Mesothelial cell of epicardium (in vitro differentiated cells): ENCODE data around the gene HES2. TPM values are rescaled to one million over a fixed set of nuclear protein-coding genes. Genes with fewer than 3 reads are reported as not detected.
A peak's percentile ranks its signal among the peaks of the same experiment; 100 is the strongest.

Experiments used
- DNase-seq, 2 experiments: peaks; one replicate each; pipeline ENCODE4 v3.0.0; 2021; ENCODE audit warnings: low spot score in 2 of 2; ENCODE audit not compliant: unreplicated experiment in 2 of 2
- H3K27ac Mint-ChIP-seq: 2 replicates; pipeline ENCODE4 v1.8.0; 2021; ENCODE audit warnings: mixed read lengths
- H3K27me3 Mint-ChIP-seq: 2 replicates; pipeline ENCODE4 v1.8.0; 2021; ENCODE audit warnings: low read depth, mixed read lengths
- H3K36me3 Mint-ChIP-seq: 2 replicates; pipeline ENCODE4 v1.8.0; 2021; ENCODE audit warnings: mixed read lengths
- H3K4me1 Mint-ChIP-seq: 2 replicates; pipeline ENCODE4 v1.8.0; 2021; ENCODE audit warnings: mixed read lengths
- H3K4me3 Mint-ChIP-seq: 2 replicates; pipeline ENCODE4 v1.8.0; 2021; ENCODE audit warnings: mild to moderate bottlenecking, moderate library complexity, mixed read lengths
- H3K9me3 Mint-ChIP-seq: 2 replicates; pipeline ENCODE4 v1.8.0; 2021; ENCODE audit warnings: mixed read lengths
- CTCF ChIP-seq: fragments of 200-600 bp; sonication (generic); IDR thresholded peaks from one replicate; pipeline ENCODE4 v1.5.0; 2021; ENCODE audit warnings: antibody characterized with exemption; ENCODE audit not compliant: unreplicated experiment
- total RNA-seq: library from RNA; stranded (reverse); gene quantifications from 3 replicates; pipeline ENCODE4 v1.2.1, GENCODE V29; 2021

HES2 gene
- total RNA-seq = 0.90 to 1.1 TPM (median 0.98 TPM) in 3 replicates

- H3K27me3 Mint-ChIP-seq = peaks cover 90% of the 10 kb centered on the region
- peaks cover 13% of the 10 kb centered on the region for H3K4me1 Mint-ChIP-seq
- no peak for TF ChIP-seq CTCF
- H3K9me3 Mint-ChIP-seq = no peaks in the 10 kb centered on the region
- H3K36me3 Mint-ChIP-seq = no peaks in the 10 kb centered on the region
- no peak for DNase-seq
- no peak within 1 kb of the TSS for H3K27ac Mint-ChIP-seq
- H3K4me3 Mint-ChIP-seq = peak within 1 kb of the TSS; percentile 26
Observed at GRCh38 chr1:6419804-6420453, at the start of gene HES2. HES2 (minus strand) TSS chr1:6419919; CDS start chr1:6419820, 99 bp downstream.

- no peak for TF ChIP-seq CTCF
- H3K9me3 Mint-ChIP-seq = no peaks in the 10 kb centered on the region
- H3K4me1 Mint-ChIP-seq = no peaks in the 10 kb centered on the region
- DNase-seq = no peak
- no peak overlapping the region for H3K27ac Mint-ChIP-seq
- no peak overlapping the region for H3K4me3 Mint-ChIP-seq
- peaks cover 15% of the 10 kb centered on the region for H3K36me3 Mint-ChIP-seq
- peaks cover 4% of the 10 kb centered on the region for H3K27me3 Mint-ChIP-seq
Observed at GRCh38 chr1:6468729-6469461, 49.2 kb upstream of the HES2 start.

GRCh38 chr1:6467744-6468688 is 48.3 kb upstream of the HES2 start:
- TF ChIP-seq CTCF = no peak
- no peaks in the 10 kb centered on the region for H3K4me1 Mint-ChIP-seq
- peaks cover 4% of the 10 kb centered on the region for H3K27me3 Mint-ChIP-seq
- no peaks in the 10 kb centered on the region for H3K9me3 Mint-ChIP-seq
- H3K36me3 Mint-ChIP-seq = peaks cover 17% of the 10 kb centered on the region
- no peak overlapping the region for H3K4me3 Mint-ChIP-seq
- DNase-seq = no peak
- no peak overlapping the region for H3K27ac Mint-ChIP-seq

- no peak for TF ChIP-seq CTCF
- no peak overlapping the region for H3K27ac Mint-ChIP-seq
- no peaks in the 10 kb centered on the region for H3K4me1 Mint-ChIP-seq
- H3K27me3 Mint-ChIP-seq = peaks cover 4% of the 10 kb centered on the region
- H3K4me3 Mint-ChIP-seq = no peak overlapping the region
- H3K9me3 Mint-ChIP-seq = no peaks in the 10 kb centered on the region
- H3K36me3 Mint-ChIP-seq = peaks cover 23% of the 10 kb centered on the region
- no peak for DNase-seq
Observed at GRCh38 chr1:6467224-6467623, 47.5 kb upstream of the HES2 start.

GRCh38 chr1:6466751-6467150 is 47.0 kb upstream of the HES2 start:
- peaks cover 4% of the 10 kb centered on the region for H3K27me3 Mint-ChIP-seq
- no peak for TF ChIP-seq CTCF
- H3K9me3 Mint-ChIP-seq = no peaks in the 10 kb centered on the region
- H3K27ac Mint-ChIP-seq = no peak overlapping the region
- H3K4me3 Mint-ChIP-seq = no peak overlapping the region
- H3K36me3 Mint-ChIP-seq = peaks cover 19% of the 10 kb centered on the region
- DNase-seq = no peak
- H3K4me1 Mint-ChIP-seq = no peaks in the 10 kb centered on the region
